Esophagus squamous epithelium (tissue), 4 donors: Measurements from ENCODE around the gene MLNR.

Source experiments
- POLR2A ChIP-seq, 4 donors: fragments of 450-650 bp; IDR thresholded peaks; one replicate each; pipeline ENCODE4 v1.6.1; 2017; ENCODE audit warnings: antibody characterized with exemption in 4 of 4, mild to moderate bottlenecking in 4 of 4, moderate library complexity in 3 of 4
- TF ChIP-seq, protein P1 (sequence below), 6 experiments: fragments of 450-650 bp in 4 of 6; fragments of 200-600 bp in 2 of 6; sonication (generic) in 2 of 6; IDR thresholded peaks; one replicate each; pipeline ENCODE4 v1.5.1; 2016 to 2019; ENCODE audit warnings: antibody characterized with exemption in 6 of 6, mild to moderate bottlenecking in 4 of 6, moderate library complexity in 4 of 6

DNA sequence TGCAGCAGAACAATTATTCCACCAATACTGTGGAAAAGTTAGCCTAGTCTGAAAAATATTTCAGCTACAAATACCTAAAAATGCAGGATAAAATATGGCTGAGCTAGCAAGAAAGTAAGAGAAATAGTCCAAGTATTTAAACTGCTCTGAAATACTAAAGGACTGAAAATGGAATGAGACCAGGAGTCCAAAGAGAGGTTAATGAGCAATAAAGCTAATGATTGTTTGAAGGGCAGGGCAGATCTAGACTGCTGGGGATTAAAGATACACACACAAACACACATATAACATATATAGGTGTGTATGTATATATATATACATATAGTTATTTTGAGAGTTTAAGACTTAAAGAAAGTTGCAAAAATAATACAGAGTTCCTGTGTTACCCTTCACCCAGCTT is 25.0 kb downstream of the MLNR start:
- TF ChIP-seq, protein P1, sequence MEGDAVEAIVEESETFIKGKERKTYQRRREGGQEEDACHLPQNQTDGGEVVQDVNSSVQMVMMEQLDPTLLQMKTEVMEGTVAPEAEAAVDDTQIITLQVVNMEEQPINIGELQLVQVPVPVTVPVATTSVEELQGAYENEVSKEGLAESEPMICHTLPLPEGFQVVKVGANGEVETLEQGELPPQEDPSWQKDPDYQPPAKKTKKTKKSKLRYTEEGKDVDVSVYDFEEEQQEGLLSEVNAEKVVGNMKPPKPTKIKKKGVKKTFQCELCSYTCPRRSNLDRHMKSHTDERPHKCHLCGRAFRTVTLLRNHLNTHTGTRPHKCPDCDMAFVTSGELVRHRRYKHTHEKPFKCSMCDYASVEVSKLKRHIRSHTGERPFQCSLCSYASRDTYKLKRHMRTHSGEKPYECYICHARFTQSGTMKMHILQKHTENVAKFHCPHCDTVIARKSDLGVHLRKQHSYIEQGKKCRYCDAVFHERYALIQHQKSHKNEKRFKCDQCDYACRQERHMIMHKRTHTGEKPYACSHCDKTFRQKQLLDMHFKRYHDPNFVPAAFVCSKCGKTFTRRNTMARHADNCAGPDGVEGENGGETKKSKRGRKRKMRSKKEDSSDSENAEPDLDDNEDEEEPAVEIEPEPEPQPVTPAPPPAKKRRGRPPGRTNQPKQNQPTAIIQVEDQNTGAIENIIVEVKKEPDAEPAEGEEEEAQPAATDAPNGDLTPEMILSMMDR (IDR thresholded peaks at IDR 0.05): no peak
- no peak for TF ChIP-seq POLR2A (IDR thresholded peaks at IDR 0.05)
